GM12874 (cell line): Measurements from ENCODE around the gene BEGAIN.

Source experiments
- TF ChIP-seq, protein P1 (sequence below): IDR thresholded peaks from 2 replicates; pipeline ENCODE4 v1.5.1; 2011; ENCODE audit warnings: low read depth, mild to moderate bottlenecking, control low read depth, low read length, moderate library complexity; ENCODE audit not compliant: insufficient read depth

The BEGAIN gene

DNA sequence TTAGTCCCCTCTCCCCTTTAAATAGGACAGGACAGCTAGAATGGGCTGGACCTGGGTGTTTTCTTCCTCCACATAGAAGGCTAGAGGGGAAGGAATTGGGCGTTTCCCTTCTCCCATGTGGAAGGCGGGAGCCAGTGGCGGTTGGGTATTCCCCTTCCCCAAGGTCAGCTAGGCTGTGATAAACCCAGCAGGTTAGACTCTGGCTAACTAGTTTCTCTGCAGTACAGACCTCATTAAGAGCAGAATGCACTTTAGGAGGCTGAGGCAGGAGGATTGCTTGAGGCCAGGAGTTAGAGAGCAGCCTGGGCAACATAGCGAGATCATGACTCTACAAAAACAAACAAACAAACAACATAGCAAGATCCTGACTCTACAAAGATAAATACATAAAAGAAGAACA, 92.6 kb downstream of the BEGAIN start:
- TF ChIP-seq, protein P1, sequence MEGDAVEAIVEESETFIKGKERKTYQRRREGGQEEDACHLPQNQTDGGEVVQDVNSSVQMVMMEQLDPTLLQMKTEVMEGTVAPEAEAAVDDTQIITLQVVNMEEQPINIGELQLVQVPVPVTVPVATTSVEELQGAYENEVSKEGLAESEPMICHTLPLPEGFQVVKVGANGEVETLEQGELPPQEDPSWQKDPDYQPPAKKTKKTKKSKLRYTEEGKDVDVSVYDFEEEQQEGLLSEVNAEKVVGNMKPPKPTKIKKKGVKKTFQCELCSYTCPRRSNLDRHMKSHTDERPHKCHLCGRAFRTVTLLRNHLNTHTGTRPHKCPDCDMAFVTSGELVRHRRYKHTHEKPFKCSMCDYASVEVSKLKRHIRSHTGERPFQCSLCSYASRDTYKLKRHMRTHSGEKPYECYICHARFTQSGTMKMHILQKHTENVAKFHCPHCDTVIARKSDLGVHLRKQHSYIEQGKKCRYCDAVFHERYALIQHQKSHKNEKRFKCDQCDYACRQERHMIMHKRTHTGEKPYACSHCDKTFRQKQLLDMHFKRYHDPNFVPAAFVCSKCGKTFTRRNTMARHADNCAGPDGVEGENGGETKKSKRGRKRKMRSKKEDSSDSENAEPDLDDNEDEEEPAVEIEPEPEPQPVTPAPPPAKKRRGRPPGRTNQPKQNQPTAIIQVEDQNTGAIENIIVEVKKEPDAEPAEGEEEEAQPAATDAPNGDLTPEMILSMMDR: no peak

DNA sequence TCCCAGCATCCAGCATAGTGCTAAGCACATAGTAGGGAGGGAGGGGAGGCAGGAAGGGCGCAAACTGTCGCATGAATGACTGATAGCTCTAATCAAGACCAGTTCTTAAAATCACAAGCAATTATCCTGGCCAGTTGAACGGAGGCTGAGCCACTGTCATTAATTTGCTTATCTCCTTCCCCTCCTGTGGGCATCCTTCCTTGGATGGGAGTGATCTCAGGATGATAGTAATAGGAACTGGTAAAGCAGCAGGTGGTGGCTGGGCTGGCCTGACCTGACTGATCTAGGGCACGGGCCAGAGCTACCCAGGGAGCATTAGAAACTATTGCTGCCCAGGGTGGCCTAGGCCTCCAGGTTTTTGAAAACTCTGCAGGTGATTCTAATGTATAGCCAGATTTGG, 97.0 kb downstream of the BEGAIN start:
- TF ChIP-seq, protein P1: no peak

DNA sequence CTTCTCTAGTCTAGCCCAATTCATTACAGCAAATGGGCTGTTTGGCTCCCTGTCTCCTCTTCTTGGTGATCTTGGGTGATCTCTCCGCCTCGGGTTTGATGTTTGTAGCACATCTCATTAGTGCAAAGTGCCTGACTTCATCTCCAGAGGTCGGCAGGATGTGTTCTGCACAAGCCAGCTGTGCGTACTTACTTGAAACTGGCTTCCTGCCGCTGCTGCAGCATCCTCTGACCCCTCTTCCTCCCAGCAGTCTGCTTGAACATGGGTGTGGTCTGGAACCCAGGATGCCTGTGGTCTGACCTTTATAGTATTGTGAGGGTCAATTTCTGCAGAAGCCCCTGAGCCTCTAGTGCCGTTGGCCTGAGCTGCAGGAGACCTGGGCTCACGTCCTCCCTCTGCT, 99.2 kb downstream of the BEGAIN start:
- TF ChIP-seq, protein P1: no peak

DNA sequence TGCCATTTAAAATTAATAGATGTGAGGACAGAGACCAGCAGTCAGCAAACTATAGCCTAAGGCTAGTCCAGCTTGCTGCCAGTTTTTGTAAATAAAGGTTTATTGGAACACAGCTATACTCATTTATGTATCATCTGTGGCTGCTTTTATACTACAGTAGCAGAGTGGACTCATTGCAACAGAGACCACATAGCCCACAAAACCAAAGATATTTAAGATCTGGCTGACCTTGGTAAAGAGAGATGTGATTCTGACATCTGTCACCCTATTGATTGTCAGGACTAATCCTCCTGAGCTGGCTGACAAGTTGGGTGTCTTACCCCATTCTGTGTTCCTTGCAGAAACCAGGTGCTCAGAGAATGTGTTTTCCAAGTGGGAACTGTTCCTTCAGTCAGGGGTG, 99.9 kb downstream of the BEGAIN start:
- TF ChIP-seq, protein P1: no peak
